Daoy (cell line): ENCODE data around the gene FAR1. TPM values are rescaled to one million over a fixed set of nuclear protein-coding genes. Genes with fewer than 3 reads are reported as not detected.
"Not testable (repeated sequence)": the region's sequence is repeated elsewhere in the genome, so short reads cannot be mapped to it uniquely, and the experiment has no call there.

ENCODE experiments used
- DNase-seq: peaks from one replicate; pipeline ENCODE4 v3.0.0-alpha.2; 2015; ENCODE audit warnings: low read depth
- total RNA-seq: library from RNA; depleted of rRNA; stranded (reverse); fragments of >200 nt; shearing (Covaris generic); gene quantifications from 2 replicates; pipeline ENCODE4 v1.2.3, GENCODE V29; 2014; rRNA removed

The FAR1 gene, protein sequence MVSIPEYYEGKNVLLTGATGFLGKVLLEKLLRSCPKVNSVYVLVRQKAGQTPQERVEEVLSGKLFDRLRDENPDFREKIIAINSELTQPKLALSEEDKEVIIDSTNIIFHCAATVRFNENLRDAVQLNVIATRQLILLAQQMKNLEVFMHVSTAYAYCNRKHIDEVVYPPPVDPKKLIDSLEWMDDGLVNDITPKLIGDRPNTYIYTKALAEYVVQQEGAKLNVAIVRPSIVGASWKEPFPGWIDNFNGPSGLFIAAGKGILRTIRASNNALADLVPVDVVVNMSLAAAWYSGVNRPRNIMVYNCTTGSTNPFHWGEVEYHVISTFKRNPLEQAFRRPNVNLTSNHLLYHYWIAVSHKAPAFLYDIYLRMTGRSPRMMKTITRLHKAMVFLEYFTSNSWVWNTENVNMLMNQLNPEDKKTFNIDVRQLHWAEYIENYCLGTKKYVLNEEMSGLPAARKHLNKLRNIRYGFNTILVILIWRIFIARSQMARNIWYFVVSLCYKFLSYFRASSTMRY
- total RNA-seq, result 47.1 and 52.7 TPM in 2 replicates

DNA sequence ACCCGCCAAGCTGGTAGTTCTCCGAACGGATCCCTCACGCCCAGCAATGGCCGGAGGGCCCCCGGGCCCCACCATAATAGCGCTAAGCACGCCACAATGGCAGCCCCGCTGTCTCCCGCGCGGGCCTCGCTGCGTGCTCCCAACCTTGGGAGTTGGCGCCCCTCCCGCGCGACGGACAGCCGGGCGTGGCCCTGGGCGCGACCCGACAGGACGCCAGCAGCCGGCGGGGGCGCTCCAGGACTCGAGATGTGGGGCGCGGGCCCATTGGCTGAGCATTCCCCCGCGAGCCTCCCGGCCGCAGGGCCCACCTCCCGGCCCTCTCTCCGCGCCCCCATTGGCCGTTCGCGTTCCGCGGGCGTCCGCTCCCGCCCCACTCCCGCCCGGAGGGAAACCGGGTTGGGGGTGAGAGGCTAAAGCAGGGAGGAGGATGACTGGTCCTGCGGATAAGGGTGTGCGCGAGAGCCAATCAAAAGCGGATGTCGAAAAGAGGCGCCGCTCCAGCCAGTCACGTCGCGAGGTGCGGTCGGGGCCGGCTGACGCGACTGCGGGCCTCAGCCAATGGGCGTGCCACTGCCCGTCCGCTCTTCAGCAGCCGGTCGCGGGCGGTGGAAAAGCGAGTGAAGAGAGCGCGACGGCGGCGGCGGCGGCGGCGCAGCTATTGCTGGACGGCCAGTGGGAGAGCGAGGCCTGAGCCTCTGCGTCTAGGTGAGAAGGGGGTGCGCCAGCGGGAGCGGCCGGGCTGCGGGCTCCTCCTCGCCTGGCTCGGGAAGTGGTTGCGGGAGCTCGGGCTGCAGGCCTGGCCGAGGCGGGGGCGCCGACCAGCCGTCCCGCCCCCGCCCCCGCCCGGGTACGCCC is at the start of gene FAR1:
FAR1 (plus strand) TSS at position 567 of the 855 bp plus-strand sequence. CDS start 26,098 bp downstream, outside the sequence.
- peak; percentile 98 for DNase-seq

DNA sequence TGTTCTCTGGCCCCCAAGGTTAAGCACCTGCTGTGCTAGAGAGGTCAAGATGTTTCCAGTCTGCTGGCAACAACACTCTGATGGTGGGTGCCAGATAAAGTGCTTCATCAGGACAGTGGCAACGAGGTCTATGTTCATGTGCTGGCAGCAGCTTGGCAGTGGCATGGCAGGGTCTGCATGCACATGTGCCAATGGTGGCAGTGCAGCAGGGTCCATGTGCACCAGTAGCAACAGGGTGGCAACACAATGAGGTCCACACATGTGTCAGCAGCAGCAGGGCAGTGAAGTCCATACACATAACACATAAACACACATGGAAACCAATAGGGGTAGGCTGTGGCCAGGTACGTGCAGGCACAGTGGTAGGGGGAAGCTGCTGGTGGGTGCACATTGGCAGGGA is 48.4 kb upstream of the FAR1 start:
- DNase-seq, result no peak

DNA sequence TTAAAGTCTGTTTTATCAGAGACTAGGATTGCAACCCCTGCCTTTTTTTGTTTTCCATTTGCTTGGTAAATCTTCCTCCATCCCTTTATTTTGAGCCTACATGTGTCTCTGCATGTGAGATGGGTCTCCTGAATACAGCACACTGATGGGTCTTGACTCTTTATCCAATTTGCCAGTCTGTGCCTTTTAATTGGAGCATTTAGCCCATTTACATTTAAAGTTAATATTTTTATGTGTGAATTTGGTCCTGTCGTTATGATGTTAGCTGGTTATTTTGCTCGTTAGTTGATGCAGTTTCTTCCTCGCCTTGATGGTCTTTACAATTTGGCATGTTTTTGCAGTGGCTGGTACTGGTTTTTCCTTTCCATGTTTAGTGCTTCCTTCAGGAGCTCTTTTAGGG is 41.6 kb upstream of the FAR1 start:
- DNase-seq, result not testable (repeated sequence)

DNA sequence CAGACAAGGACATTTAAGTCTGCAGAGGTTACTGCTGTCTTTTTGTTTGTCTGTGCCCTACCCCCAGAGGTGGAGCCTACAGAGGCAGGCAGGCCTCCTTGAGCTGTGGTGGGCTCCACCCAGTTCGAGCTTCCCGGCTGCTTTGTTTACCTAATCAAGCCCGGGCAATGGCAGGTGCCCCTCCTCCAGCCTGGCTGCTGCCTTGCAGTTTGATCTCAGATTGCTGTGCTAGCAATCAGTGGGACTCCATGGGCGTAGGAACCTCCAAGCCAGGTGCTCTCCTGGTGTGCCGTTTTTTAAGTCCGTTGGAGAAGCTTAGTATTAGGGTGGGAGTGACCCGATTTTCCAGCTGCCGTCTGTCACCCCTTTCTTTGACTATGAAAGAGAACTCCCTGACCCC is 39.8 kb upstream of the FAR1 start:
- DNase-seq, result not testable (repeated sequence)

DNA sequence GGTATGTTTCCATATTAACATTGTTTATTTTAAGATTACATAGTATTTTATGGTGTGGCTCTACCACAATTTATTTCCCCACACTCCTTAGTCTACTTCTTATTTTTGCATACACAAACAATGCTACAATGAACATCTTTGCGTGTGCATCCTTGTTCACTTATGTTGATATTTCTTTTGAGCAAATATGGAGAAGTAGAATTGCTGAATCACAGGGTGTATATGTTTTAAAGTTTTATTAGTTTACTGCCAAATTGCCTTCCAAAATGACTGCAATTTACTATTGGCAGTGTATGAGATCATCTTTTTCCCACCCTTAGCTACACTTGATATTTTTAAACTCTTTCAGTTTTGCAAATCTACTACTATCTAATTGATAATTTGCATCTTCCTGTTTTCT is 38.7 kb upstream of the FAR1 start:
- no peak for DNase-seq

DNA sequence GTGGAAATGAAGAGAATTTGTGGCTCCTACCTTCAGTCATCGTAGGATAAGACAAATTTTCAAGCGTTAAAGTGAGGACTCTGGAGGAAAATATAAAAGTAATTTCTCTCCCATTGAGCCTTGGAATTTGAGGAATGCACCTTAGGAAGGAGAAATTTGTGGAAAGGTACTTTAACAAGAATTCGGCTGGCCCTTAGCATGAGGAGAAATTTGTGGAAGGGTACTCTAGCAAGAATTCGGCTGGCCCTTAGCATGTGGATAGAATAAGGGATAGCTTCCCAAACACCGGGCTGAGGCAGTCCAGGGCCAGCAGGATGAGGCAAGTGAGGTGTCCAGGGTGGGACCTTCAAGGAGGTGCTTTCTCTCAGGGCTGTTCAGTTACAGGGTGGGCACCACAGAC is 33.2 kb upstream of the FAR1 start:
- DNase-seq, result no peak

DNA sequence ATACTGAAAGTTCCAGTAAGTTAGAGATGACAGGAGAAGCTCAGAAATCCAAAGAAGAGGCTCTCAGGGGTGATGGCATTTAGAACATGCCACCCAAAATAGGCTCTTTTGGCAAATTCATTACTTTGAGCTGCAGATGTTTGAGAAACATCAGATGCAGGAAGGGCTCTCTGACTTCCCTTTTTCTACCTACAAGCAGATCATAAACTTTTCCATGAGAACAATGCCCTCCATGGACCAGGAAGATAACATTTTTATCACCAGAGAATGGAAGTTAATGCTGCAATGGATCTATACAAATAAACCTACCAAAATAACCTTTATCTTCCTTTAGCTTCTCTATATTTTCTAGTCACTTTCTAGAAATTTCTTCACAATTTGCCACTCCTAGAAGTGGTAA is 32.7 kb upstream of the FAR1 start:
- DNase-seq, result no peak

DNA sequence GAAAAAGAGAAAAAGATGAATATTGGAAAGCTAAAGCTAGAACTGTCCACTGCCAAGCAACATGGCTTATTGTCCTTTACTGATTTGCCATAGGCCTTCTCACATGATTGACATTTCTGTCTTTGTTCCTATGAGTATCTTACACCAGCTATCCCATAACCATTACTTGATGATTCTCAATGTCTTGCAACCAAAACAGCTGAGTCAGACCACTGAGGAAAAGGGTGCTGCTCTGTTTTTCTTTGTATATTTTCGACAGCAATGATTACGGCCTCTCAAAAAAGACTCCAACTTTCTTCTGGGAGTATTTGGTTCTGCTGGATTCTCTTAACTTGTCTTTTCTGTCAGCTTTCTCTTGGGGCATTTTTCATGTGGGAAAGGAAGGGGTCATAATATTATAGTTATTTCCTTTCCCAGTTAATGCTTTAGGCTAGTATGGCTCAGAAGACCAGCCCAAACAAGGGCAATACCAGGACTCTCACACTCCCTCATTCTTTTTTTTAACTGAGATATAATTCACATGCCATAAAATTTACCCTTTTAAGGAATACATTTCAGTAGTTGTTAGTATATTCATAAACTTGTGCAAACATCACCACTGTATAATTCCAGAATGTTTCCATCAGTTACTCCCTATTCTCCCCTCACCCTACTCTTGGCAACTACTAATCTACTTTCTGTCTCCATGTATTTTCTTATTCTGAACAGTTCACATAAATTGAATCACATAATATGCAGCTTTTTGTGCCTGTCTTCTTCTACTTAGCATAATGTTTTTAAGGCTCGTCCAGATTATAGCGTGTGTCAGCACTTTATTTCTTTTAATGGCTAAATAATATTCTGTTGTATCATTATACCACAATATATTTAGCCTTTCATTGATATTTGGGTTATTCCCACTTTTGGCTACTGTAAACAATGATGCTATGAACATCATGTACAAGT is 31.1 kb upstream of the FAR1 start:
- DNase-seq, result no peak

DNA sequence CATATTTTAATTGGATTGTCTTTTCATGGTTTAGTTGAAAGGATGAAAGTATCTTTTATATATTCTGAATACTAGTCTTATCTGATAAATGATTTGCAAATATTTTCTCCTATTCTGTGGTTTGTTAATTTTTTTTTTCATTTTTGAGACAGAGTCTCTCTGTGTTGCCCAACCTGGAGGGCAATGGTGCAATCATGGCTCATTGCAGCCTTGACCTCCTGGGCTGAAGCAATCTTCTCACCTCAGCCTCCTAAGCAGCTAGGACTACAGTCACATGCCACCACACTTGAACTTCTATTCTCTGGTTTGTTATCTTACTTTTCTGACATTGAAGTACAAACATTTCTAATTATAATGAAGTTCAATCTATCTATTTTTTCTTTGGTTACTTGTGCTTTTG is 30.0 kb upstream of the FAR1 start:
- no peak for DNase-seq

DNA sequence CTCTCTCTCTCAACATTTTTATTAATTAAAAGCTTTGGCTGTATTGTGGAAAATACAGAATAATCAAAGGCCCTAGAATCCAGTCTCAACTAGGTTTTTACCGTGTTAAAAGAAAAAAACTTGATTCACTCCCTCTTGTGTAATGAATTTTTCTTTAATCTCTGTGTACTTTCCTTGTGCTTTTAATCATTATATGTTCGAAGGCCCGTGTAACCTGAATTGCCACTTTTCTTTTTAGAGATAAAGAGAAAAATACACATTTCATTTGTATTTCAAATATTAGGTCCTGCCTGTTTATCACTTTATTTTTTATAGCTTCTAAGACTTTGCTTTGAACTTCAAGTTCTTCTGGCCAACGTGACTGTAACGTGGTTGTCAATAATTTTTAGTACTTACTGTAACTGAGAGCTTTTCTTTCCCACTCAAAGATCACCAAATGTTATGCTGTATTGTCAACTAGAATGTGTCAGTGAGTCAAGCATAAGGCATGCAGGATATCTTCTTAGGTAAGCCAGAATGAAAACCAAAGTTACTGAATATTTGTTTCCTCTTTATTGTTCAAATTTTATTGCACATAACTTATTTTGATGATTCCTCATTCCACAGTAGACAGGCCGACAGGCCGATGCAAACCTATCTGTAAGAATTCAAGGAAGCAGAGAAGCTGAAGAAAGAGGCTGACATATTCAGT is 23.3 kb upstream of the FAR1 start:
- DNase-seq, result no peak

DNA sequence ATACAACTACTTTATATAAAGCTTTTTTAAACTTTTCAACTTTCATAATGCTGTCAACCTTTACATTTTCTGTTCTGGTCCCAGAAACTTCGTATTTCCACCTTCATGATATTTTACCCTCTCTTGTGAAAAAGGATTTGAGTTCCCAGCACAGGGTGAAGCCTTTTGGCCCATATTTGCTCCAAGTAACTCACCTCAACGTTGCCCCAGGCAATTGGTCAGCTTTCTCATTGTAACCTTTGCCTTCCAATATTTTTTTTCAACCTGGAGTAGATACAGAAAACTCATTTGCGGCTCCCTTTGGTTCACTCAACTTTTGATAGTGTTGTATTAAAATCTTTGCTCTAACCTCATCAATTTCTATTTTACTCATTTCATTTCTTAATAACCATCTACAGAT is 21.1 kb upstream of the FAR1 start:
- DNase-seq, result no peak

DNA sequence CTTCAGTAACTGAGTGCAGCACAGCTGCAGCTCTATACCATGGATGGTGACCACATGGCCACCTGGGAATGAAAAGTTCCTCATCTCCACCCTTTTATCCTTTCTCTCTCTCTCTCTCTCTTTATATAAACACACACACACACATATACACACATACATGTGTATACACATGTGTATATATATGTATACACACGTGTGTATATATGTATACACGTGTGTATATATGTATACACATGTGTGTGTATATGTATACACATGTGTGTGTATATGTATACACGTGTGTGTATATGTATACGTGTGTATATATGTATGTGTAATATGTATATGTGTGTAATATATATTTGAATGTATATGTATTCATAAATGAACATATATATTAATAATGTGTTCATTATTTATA is 18.8 kb upstream of the FAR1 start:
- no peak for DNase-seq

DNA sequence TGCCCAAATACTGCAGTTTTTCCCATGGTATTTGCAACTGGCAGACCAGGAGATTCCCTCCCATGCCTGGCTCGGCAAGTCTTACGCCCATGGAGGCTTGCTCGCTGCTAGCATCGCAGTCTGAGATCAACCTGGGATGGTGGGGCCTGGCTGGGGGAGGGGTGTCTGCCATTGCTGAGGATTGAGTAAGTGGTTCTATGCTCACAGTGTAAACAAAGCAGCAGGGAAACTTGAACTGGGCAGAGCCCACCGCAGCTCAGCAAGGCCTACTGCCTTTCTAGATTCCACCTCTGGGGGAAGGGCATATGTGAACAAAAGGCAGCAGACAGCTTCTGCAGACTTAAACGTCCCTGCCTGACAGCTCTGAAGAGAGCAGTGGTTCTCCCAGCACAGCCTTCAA is 17.0 kb upstream of the FAR1 start:
- DNase-seq, result not testable (repeated sequence)

DNA sequence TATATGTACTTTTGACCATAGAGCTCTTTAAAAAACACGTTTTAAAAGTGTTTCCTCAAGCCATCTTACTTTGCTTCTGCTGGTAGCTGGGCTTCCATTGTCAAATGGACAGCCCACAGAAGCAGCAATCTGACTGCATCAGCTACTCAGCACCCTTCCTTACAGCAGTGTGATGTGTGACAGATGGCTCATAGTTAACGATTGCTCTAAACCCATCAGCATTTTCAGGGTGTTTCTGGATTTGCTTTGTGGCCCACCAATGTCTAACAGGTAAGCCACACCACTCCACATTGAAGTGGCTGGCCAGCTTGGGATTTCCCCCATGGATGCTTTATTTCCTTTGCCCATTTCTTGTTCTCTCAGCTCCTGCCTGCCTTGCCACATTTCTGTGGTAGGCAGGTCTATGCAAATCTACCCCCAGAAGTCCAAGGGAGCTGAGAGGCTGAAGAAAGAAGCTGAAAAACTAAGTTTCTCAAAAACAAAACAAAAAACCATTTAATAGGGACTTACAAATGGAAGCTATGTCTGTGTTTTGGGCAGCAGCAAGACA is 7.3 kb upstream of the FAR1 start:
- DNase-seq, result no peak

DNA sequence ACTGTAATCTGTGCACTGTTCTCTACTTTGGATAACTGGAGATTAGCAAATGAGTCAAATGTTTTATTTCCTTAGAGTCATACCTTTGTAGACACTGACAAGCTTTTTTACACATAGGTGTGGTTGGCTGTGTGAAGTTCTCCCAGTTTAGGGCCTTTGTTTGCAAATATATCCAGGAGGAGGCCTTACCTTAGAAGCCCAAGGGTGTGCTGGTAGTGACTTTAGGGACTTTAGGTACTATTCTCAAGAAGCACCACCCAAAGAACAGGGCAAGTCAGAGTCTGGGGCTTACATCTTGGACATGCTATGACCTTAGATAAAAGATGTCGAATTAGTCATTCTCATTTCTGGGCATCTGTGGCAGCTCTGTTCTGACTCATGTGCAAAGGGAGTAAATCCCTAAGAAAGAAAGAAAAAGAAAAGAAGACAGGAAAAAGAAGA is 4.8 kb upstream of the FAR1 start:
- no peak for DNase-seq

DNA sequence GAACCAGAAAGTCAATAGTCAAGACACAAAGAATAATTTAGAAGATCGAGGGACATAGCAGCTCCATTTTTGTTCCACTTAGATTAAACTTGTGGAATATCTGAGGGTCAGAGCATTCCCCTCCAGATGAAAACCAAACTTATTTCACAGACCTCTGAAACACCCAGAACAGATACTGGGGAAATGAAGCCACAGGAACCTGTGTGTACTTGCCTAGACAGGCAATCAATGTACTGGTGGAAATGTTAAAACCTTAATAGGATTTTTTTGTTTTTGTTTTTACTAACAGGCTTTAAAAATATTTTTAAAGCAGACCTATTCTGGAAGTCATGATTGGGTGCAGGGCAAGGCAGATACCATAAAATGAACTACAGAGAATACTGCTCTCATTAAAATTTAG is 4.1 kb upstream of the FAR1 start:
- DNase-seq, result no peak

DNA sequence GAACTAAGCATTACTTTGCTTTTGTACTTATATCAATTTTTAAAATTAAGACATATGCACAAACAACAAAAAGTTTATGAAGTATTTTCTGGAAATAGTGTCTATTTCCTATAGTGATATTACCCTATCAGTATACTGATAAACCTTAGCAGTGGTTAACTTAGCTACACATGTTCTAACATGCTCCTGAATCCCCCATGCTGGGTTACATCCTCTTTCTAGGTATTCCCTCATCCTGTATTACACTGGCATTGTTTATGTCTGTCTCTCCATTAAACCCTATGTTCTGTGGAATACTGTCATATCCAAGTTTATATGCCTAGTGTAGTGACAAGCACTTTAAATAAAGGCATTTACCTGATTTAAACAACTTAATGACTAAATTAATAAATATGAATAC is 1.8 kb upstream of the FAR1 start:
- no peak for DNase-seq

DNA sequence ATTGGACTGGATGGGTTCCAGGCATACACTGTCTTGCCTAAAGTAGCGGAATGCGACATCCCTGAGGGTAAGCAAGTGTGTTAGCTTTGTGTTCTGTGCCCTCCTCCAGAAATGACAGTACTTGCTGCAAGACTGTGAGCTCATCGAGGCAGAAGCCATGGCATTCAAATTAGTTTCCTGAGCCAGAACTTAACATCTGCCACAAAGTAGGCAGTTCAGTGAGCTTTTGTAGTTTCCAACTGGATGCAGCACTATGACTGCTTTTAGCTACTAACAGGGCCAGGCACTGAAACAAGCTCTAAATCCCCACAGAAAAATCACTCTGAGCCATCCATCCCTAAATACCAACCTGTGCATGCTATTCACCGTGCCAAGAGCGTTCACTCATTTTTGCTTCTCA is 1.2 kb upstream of the FAR1 start:
- DNase-seq, result peak; percentile 1

DNA sequence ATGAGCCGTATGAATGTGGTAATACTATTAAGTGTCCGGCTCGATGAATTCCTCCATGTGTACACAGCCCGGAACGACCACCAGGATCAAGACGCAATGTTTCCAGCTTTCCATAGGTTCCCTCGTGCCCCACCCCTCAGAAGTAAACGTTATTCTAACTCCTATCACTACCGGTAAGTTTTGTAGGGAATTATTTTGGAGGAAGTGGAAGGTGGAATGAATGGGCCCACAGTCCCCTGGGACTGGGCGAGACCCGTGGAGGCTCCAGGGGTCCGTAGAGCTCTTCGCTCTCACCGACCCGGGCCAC is 720 bp upstream of the FAR1 start:
- DNase-seq, result no peak

DNA sequence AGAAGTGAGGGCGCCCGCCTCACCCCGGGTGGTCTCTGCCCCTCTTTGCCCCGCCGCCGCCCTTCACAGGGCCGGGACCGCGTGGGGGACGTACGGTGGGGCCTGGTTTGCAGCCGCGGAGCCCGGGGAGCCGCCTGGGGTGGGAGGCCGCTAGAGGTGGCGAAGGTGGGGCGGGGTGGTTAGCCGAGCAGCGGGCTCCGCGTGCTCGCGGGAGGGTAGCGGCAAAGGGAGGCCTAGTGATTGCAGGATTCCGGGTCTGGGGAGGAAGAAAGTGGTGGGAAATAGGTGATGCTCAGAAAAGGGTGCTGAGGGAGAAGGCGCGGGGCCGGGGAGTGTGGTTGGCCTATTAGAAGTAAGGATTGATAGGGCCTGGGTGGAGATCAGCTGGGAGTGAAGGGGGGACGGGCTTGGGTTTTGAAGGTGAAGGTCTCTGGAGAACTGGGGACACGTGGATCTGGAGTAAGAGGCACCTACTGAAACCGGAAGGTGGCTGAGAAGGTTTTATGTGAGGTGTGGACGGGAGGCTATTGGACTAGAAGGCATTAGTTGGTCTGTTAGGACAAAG is 571 bp downstream of the FAR1 start:
- peak; percentile 28 for DNase-seq
